IMR-90 (cell line): ENCODE measurements around the gene FOXP1. TPM values are rescaled to one million over a fixed set of nuclear protein-coding genes. Genes with fewer than 3 reads are reported as not detected.

ENCODE experiments used
- ATAC-seq: fragments of 200-7000 bp; cut with Tn5 transposase; 2 replicates; pipeline ENCODE4 v1.9.1; 2020; ENCODE audit warnings: low read depth, mild to moderate bottlenecking, moderate library complexity
- BruUV-seq: library from RNA; stranded (reverse); fragments of 400-500 nt; replicated peaks from 2 replicates; lab custom pipeline; 2021; lab: Mats Ljungman, UMichigan
- CTCF ChIA-PET: fragments of 300-600 bp; formaldehyde crosslinking; extraction: SDS; loops from one replicate; lab custom pipeline; 2021; ENCODE audit warnings: antibody characterized with exemption; lab: Yijun Ruan, JAX
- POLR2A ChIA-PET: fragments of 300-600 bp; sonication (Branson Sonifier 250); formaldehyde crosslinking; loops from one replicate; lab custom pipeline; 2022; ENCODE audit warnings: antibody characterized with exemption; ENCODE audit not compliant: unreplicated experiment; lab: Charles Lee
- DNase-seq: peaks from one replicate; pipeline ENCODE4 v3.0.0; 2013
- H2AFZ ChIP-seq: replicated peaks from 2 replicates; pipeline ENCODE3; 2013; ENCODE audit warnings: low read length, mild to moderate bottlenecking; ENCODE audit not compliant: poor library complexity
- H2AK5ac ChIP-seq: 2 replicates; pipeline ENCODE4 v1.6.1; 2013; ENCODE audit warnings: low read depth, low read length, inconsistent platforms
- H2AK9ac ChIP-seq: replicated peaks from 2 replicates; pipeline ENCODE3; 2013; ENCODE audit warnings: mild to moderate bottlenecking, low read depth, low read length, moderate library complexity; ENCODE audit not compliant: poor library complexity
- H2BK120ac ChIP-seq: 2 replicates; pipeline ENCODE4 v1.6.1; 2013; ENCODE audit warnings: low read depth, low read length, inconsistent platforms
- H2BK15ac ChIP-seq: 3 replicates; pipeline ENCODE4 v1.6.1; 2013; ENCODE audit warnings: low read depth, low read length, inconsistent platforms
- H2BK20ac ChIP-seq: 2 replicates; pipeline ENCODE4 v1.6.1; 2013; ENCODE audit warnings: low read depth, mild to moderate bottlenecking, inconsistent platforms, low read length, moderate library complexity
- H2BK5ac ChIP-seq: 2 replicates; pipeline ENCODE4 v1.6.1; 2013; ENCODE audit warnings: mild to moderate bottlenecking, low read depth, low read length, inconsistent platforms; ENCODE audit not compliant: poor library complexity, severe bottlenecking
- H3K14ac ChIP-seq: replicated peaks from 2 replicates; pipeline ENCODE4 v1.6.1; 2013; ENCODE audit warnings: low read depth, low read length, inconsistent platforms
- H3K18ac ChIP-seq: 2 replicates; pipeline ENCODE4 v1.6.1; 2013; ENCODE audit warnings: low read depth, low read length, control low read depth
- H3K23ac ChIP-seq: 2 replicates; pipeline ENCODE4 v1.6.1; 2013; ENCODE audit warnings: low read depth, low read length, inconsistent platforms
- H3K27ac ChIP-seq: 2 replicates; pipeline ENCODE4 v1.5.1; 2013; ENCODE audit warnings: mild to moderate bottlenecking, control low read depth, low read length; ENCODE audit not compliant: insufficient read depth
- H3K27me3 ChIP-seq: 2 replicates; pipeline ENCODE4 v1.6.1; 2013; ENCODE audit warnings: low read length; ENCODE audit not compliant: control insufficient read depth, insufficient read depth
- H3K36me3 ChIP-seq: 2 replicates; pipeline ENCODE4 v1.6.1; 2013; ENCODE audit warnings: low read length, mixed read lengths; ENCODE audit not compliant: control insufficient read depth, insufficient read depth
- H3K4ac ChIP-seq: 2 replicates; pipeline ENCODE4 v1.6.1; 2013; ENCODE audit warnings: low read depth, low read length, inconsistent platforms
- H3K4me1 ChIP-seq: 2 replicates; pipeline ENCODE4 v1.6.1; 2013; ENCODE audit warnings: low read length, mixed read lengths; ENCODE audit not compliant: control insufficient read depth, insufficient read depth
- H3K4me2 ChIP-seq: 2 replicates; pipeline ENCODE4 v1.6.1; 2013; ENCODE audit warnings: low read depth, mild to moderate bottlenecking, control low read depth, low read length, moderate library complexity
- H3K4me3 ChIP-seq: 2 replicates; pipeline ENCODE4 v1.5.1; 2013; ENCODE audit warnings: low read depth, mild to moderate bottlenecking, control low read depth, low read length, moderate library complexity; ENCODE audit not compliant: insufficient read depth
- H3K56ac ChIP-seq: 2 replicates; pipeline ENCODE4 v1.6.1; 2013; ENCODE audit warnings: low read length, inconsistent platforms; ENCODE audit not compliant: insufficient read depth; ENCODE audit errors: extremely low read depth
- H3K79me1 ChIP-seq, 2 experiments: 2 replicates each; pipeline ENCODE4 v1.6.1; 2013; ENCODE audit warnings: low read length in 2 of 2, inconsistent platforms in 1 of 2, low read depth in 1 of 2
- H3K9ac ChIP-seq: 2 replicates; pipeline ENCODE4 v1.6.1; 2013; ENCODE audit warnings: low read depth, low read length, control low read depth
- H3K9me1 ChIP-seq: 2 replicates; pipeline ENCODE4 v1.6.1; 2013; ENCODE audit warnings: low read length, inconsistent platforms; ENCODE audit not compliant: insufficient read depth
- H3K9me3 ChIP-seq: 2 replicates; pipeline ENCODE4 v1.6.1; 2013; ENCODE audit warnings: low read length; ENCODE audit not compliant: control insufficient read depth, insufficient read depth
- H4K20me1 ChIP-seq: 2 replicates; pipeline ENCODE4 v1.6.1; 2013; ENCODE audit warnings: low read length, inconsistent platforms; ENCODE audit not compliant: insufficient read depth
- H4K5ac ChIP-seq: 2 replicates; pipeline ENCODE4 v1.6.1; 2013; ENCODE audit warnings: mild to moderate bottlenecking, low read depth, low read length, control low read depth
- H4K8ac ChIP-seq, 2 experiments: 2 replicates each; pipeline ENCODE4 v1.6.1; 2013; ENCODE audit warnings: low read depth in 2 of 2, low read length in 2 of 2, control low read depth in 1 of 2, inconsistent platforms in 1 of 2
- H4K91ac ChIP-seq: 2 replicates; pipeline ENCODE4 v1.6.1; 2013; ENCODE audit warnings: low read depth, low read length, inconsistent platforms; ENCODE audit not compliant: insufficient read depth
- CEBPB ChIP-seq: IDR thresholded peaks from 2 replicates; pipeline ENCODE4 v1.6.1; 2012; ENCODE audit warnings: low read depth, low read length, improper control_type of control experiment
- SMC3 ChIP-seq: fragments of 150-350 bp; IDR thresholded peaks from 2 replicates; pipeline ENCODE4 v1.6.1; 2016; ENCODE audit warnings: low read depth, mild to moderate bottlenecking, antibody characterized with exemption, low read length, moderate library complexity
- WGBS, 2 experiments: methylation state at CpG; one replicate each; pipeline versions ENCODE4 v1.1.5 to v1.1.7; 2013; ENCODE audit warnings: missing lambda C conversion rate in 2 of 2; ENCODE audit not compliant: insufficient read length in 1 of 2; ENCODE audit errors: extremely low coverage in 2 of 2; 5-methylcytosine and 5-hydroxymethylcytosine counted together
- dilution Hi-C: fragments of 300-500 bp; cut with HindIII; formaldehyde crosslinking; loops from one replicate; pipeline ENCODE4 v1.14.3; 2018; ENCODE audit warnings: low sequenced_read_pairs; ENCODE audit not compliant: unreplicated experiment
- in situ Hi-C: fragments of 300-500 bp; cut with MboI; formaldehyde crosslinking; loops from 3 replicates; pipeline ENCODE4 v1.14.3; 2019; ENCODE audit warnings: low sequenced_read_pairs, inconsistent platforms, mixed read lengths
- intact Hi-C: fragments of 100-400 bp; cut with micrococcal nuclease; formaldehyde crosslinking; loops from 2 replicates; pipeline ENCODE4 v1.10.0; 2022
- polyA plus RNA-seq, 3 experiments: library from polyadenylated mRNA; depleted of rRNA; stranded (reverse); fragments of >200 nt; gene quantifications; 2 replicates each; pipeline ENCODE4 v1.2.3, GENCODE V29; 2012; ENCODE audit warnings: low replicate concordance in 1 of 3
- total RNA-seq: library from RNA; depleted of rRNA; stranded (reverse); fragments of >200 nt; gene quantifications from 2 replicates; pipeline ENCODE4 v1.2.3, GENCODE V29; 2012

The FOXP1 gene
- total and polyA plus RNA-seq, 2 of the 4 experiments (the other 2 are of a cell fraction) = 37.0 to 132 TPM

DNA sequence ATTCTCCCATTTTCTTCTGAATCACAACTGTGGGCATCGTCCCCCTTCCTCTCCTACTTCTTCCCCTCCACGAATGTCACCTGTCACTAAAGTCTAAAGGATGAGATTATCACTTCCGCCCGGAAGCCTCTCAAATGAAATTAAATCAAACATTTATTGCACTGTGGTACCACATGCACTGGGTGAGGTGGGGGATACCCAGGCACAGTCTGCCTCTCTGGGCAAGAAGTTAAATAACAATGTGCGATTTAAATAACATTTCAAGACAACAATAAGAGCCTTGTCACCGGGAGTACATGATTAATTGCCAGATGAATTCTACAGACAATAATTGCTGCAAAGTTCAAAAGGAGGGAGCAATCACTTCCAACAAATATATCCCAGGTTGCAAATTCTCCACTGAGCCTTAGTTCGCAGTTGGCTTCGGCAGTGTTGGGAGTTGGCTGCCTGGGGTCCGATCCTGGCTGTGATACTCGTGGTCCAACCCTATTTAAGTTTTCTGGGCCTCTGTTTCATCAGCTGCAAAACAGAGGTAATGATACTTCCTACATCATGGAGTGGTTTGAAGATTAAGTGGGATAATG is 77.7 kb downstream of the FOXP1 start:
- Histone ChIP-seq H4K20me1 (no peaks in the 10 kb centered on the region), H3K56ac (no peak overlapping the region), H3K18ac (no peak overlapping the region), H3K4me3 (no peak overlapping the region), H4K8ac (no peak overlapping the region; a peak in 1 of 4 replicates), H2BK5ac (peak overlapping the region; percentile 45), H3K27me3 (no peaks in the 10 kb centered on the region), H4K91ac (0 out of 2 replicates have a peak overlapping the region, but pooled peaks have one; percentile 15), H2BK20ac (peak overlapping the region; percentile 36; the same call in 1 of the 2 replicates), H3K4me1 (peaks cover 13% of the 10 kb centered on the region), H2AK5ac (peak overlapping the region; percentile 53), H3K14ac (peak overlapping the region; percentile 46; the same call in 1 of the 2 replicates), H2BK120ac (peak overlapping the region; percentile 24; the same call in 1 of the 2 replicates), H3K9ac (no peak overlapping the region), H3K9me3 (no peaks in the 10 kb centered on the region), H3K36me3 (no peaks in the 10 kb centered on the region), H2BK15ac (peak overlapping the region; percentile 32; the same call in 1 of the 3 replicates), H2AK9ac (no peak overlapping the region), H4K5ac (no peak overlapping the region), H2AFZ (no peak overlapping the region), H3K23ac (0 out of 2 replicates have a peak overlapping the region, but pooled peaks have one; percentile 31), H3K27ac (no peak overlapping the region), H3K9me1 (peaks cover 27% of the 10 kb centered on the region), H3K4ac (0 out of 2 replicates have a peak overlapping the region, but pooled peaks have one; percentile 1), H3K79me1 (peaks cover 16 to 73% of the 10 kb centered on the region in 2 experiments; a peak in 2 of 4 replicates), H3K4me2 (no peak overlapping the region)
- CTCF ChIA-PET = no interaction called here
- intact Hi-C loops = no loop called here
- TF ChIP-seq CEBPB = no peak
- TF ChIP-seq SMC3 = no peak
- dilution Hi-C loops = no loop called here
- POLR2A ChIA-PET = no interaction called here
- no TSS peak for BruUV-seq
- no CpG with 5 or more reads among the region's 10 CpGs for WGBS, 2 experiments
- in situ Hi-C loops = no loop called here
- DNase-seq = no peak
- ATAC-seq = no peak
